SK-N-MC (cell line): Measurements from ENCODE around the gene PGBD2.
"Not testable (repeated sequence)": the region's sequence is repeated elsewhere in the genome, so short reads cannot be mapped to it uniquely, and the experiment has no call there.

ENCODE experiments used
- EZH2 ChIP-seq: fragments of 200-600 bp; sonication (generic); IDR thresholded peaks from one replicate; pipeline ENCODE4 v1.6.1; 2017; ENCODE audit warnings: antibody characterized with exemption
- FOXP2 ChIP-seq: optimal IDR thresholded peaks from 2 replicates; pipeline ENCODE3; 2011; ENCODE audit warnings: mild to moderate bottlenecking, moderate library complexity; ENCODE audit not compliant: insufficient read depth; ENCODE audit errors: extremely low read length, control extremely low read depth
- POLR2AphosphoS5 ChIP-seq: IDR thresholded peaks from 2 replicates; pipeline ENCODE4 v1.6.1; 2012; ENCODE audit warnings: mild to moderate bottlenecking, low read depth, low read length, borderline replicate concordance

DNA sequence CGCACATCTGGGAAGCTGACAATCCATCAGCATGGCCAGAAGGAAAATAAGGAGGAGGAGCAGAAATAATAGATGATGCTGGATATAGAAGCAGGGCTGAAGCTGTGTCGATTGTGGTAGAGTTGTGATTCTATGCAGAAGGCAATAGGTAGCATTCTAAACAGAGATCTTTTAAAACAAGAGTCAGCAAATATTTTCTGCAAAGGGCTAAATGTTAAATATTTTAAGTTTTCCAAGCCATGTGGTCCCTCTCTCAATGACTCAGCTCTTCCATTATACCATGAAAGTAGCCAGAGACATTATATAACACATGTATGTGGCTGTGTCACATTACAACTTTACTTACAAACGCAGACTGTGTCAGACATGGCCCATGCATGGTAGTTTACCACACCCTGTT lies 21.2 kb downstream of the PGBD2 start:
- not testable (repeated sequence) for TF ChIP-seq EZH2, POLR2AphosphoS5, FOXP2
